ENCODE results near the gene TGIF1. TPM values are rescaled to one million over a fixed set of nuclear protein-coding genes. Genes with fewer than 3 reads are reported as not detected.
A peak's percentile ranks its signal among the peaks of the same experiment; 100 is the strongest.

The TGIF1 gene
- total RNA-seq, 1 experiment from 2014 or later: 172 TPM

DNA sequence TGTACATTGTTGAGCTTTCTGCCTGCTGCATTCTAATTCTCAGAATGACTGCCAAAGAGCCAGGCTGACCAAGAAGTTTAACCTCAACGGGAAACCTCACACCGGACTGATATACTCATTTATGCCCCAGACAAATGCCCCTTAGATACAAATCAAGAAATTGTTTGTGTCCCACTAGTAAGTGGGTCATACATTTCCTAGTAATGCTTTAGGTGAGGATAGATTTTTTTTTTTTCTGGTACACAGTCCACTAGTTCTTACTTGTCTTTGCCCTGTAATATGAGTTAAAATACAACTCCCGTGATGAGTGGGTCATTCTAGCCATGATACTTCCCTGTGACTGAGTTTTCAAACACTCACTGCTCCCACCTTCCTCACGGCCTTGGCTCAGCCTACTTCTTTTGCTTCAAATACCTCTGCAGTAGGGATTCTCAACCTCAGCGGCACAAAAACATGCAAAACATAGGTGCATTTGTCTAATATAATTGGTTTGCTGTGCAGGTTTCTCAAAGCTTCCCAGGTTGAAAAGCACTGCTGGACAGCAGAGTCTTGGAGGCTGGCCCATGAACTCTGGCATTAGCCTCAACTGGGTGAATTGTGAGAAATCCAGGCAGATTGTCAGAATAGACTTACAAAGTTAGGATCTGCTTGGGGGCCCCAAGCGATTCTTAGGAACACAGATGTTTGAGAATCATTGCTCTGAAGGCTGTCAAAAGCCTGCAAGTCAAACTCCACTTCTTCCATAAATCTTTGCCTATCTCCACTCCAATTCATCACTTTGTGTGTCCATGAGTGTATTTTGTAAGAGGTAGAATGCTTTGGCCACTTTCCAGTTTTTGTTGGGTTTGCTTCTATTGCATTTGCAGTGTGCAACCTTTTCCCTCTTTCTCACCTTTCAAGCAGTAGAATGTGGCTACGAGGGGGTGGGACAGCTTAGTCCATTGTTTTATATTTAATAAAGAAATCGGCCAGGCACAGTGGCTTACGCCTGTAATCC lies 35.5 kb downstream of the TGIF1 start:
- ChIA-PET CTCF (interaction anchor here (0.6 kb wide), 1 partner anchor 93 kb away, joined by 3 read pairs; no protein-coding TSS in a partner anchor), POLR2A (interaction anchor here (0.6 to 1.0 kb wide), 2 partner anchors 23 to 28 kb away, joined by 3 read pairs; no protein-coding TSS in a partner anchor)
- peaks cover 7% of the 10 kb centered on the region for H3K36me3 Mint-ChIP-seq (ENCODE audit: insufficient read depth, unreplicated experiment)
- no TSS peak for BruUV-seq (replicated peaks)
- H3K27ac Mint-ChIP-seq (ENCODE audit: low read depth, unreplicated experiment): no peak overlapping the region
- peaks cover 8% of the 10 kb centered on the region for H3K9me3 Mint-ChIP-seq (ENCODE audit: unreplicated experiment)
- H3K27me3 Mint-ChIP-seq (ENCODE audit: insufficient read depth, unreplicated experiment): no peaks in the 10 kb centered on the region
- intact Hi-C loops (cut with micrococcal nuclease): no loop called here
- no peak overlapping the region for H3K4me3 Mint-ChIP-seq (ENCODE audit: unreplicated experiment)
- TF ChIP-seq, protein P1, sequence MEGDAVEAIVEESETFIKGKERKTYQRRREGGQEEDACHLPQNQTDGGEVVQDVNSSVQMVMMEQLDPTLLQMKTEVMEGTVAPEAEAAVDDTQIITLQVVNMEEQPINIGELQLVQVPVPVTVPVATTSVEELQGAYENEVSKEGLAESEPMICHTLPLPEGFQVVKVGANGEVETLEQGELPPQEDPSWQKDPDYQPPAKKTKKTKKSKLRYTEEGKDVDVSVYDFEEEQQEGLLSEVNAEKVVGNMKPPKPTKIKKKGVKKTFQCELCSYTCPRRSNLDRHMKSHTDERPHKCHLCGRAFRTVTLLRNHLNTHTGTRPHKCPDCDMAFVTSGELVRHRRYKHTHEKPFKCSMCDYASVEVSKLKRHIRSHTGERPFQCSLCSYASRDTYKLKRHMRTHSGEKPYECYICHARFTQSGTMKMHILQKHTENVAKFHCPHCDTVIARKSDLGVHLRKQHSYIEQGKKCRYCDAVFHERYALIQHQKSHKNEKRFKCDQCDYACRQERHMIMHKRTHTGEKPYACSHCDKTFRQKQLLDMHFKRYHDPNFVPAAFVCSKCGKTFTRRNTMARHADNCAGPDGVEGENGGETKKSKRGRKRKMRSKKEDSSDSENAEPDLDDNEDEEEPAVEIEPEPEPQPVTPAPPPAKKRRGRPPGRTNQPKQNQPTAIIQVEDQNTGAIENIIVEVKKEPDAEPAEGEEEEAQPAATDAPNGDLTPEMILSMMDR (IDR thresholded peaks at IDR 0.05; ENCODE audit: unreplicated experiment): no peak
- DNase-seq (ENCODE audit: unreplicated experiment): peak; percentile 14
- no peaks in the 10 kb centered on the region for H3K4me1 Mint-ChIP-seq (ENCODE audit: insufficient read depth, unreplicated experiment)

- Mint-ChIP-seq H3K27ac (ENCODE audit: low read depth, unreplicated experiment) (no peak overlapping the region), H3K27me3 (ENCODE audit: insufficient read depth, unreplicated experiment) (no peaks in the 10 kb centered on the region), H3K9me3 (ENCODE audit: unreplicated experiment) (peaks cover 8% of the 10 kb centered on the region), H3K4me3 (ENCODE audit: unreplicated experiment) (no peak overlapping the region), H3K4me1 (ENCODE audit: insufficient read depth, unreplicated experiment) (no peaks in the 10 kb centered on the region), H3K36me3 (ENCODE audit: insufficient read depth, unreplicated experiment) (peaks cover 7% of the 10 kb centered on the region)
- TF ChIP-seq, protein P1 (IDR thresholded peaks at IDR 0.05; ENCODE audit: unreplicated experiment): no peak
- no TSS peak for BruUV-seq (replicated peaks)
- no peak for DNase-seq (ENCODE audit: unreplicated experiment)
- intact Hi-C loops (cut with micrococcal nuclease): no loop called here
- CTCF ChIA-PET: interaction anchor here (0.6 to 0.7 kb wide), 3 partner anchors 11 to 94 kb away, joined by 3 to 6 read pairs (median 4); no protein-coding TSS in a partner anchor
- POLR2A ChIA-PET: interaction anchor here (0.6 kb wide), 1 partner anchor 27 kb away, joined by 3 read pairs; no protein-coding TSS in a partner anchor
Measured at GRCh38 chr18:3486512-3486911, 36.5 kb downstream of the TGIF1 start.

- no TSS peak for BruUV-seq (replicated peaks)
- peaks cover 7% of the 10 kb centered on the region for H3K36me3 Mint-ChIP-seq (ENCODE audit: insufficient read depth, unreplicated experiment)
- TF ChIP-seq, protein P1 (IDR thresholded peaks at IDR 0.05; ENCODE audit: unreplicated experiment): no peak
- ChIA-PET CTCF (interaction anchor here (0.6 kb wide), 2 partner anchors 175 to 382 kb away, joined by 3 to 4 read pairs; no protein-coding TSS in a partner anchor), POLR2A (interaction anchor here (0.6 to 0.7 kb wide), 2 partner anchors 23 to 30 kb away, joined by 3 to 4 read pairs; no protein-coding TSS in a partner anchor)
- H3K4me1 Mint-ChIP-seq (ENCODE audit: insufficient read depth, unreplicated experiment): no peaks in the 10 kb centered on the region
- no peaks in the 10 kb centered on the region for H3K27me3 Mint-ChIP-seq (ENCODE audit: insufficient read depth, unreplicated experiment)
- no peak overlapping the region for H3K4me3 Mint-ChIP-seq (ENCODE audit: unreplicated experiment)
- intact Hi-C loops (cut with micrococcal nuclease): no loop called here
- no peak overlapping the region for H3K27ac Mint-ChIP-seq (ENCODE audit: low read depth, unreplicated experiment)
- H3K9me3 Mint-ChIP-seq (ENCODE audit: unreplicated experiment): peaks cover 8% of the 10 kb centered on the region
- no peak for DNase-seq (ENCODE audit: unreplicated experiment)
Measured at GRCh38 chr18:3489462-3489861, 39.5 kb downstream of the TGIF1 start.

- H3K4me3 Mint-ChIP-seq (ENCODE audit: unreplicated experiment): no peak overlapping the region
- DNase-seq (ENCODE audit: unreplicated experiment): no peak
- no TSS peak for BruUV-seq (replicated peaks)
- intact Hi-C loops (cut with micrococcal nuclease): no loop called here
- peaks cover 7% of the 10 kb centered on the region for H3K36me3 Mint-ChIP-seq (ENCODE audit: insufficient read depth, unreplicated experiment)
- peaks cover 8% of the 10 kb centered on the region for H3K9me3 Mint-ChIP-seq (ENCODE audit: unreplicated experiment)
- H3K4me1 Mint-ChIP-seq (ENCODE audit: insufficient read depth, unreplicated experiment): no peaks in the 10 kb centered on the region
- H3K27me3 Mint-ChIP-seq (ENCODE audit: insufficient read depth, unreplicated experiment): no peaks in the 10 kb centered on the region
- ChIA-PET POLR2A (interaction anchor here (0.7 kb wide), 2 partner anchors 16 to 52 kb away, joined by 3 read pairs; no protein-coding TSS in a partner anchor), CTCF (interaction anchor here (0.7 kb wide), 2 partner anchors 187 to 769 kb away, joined by 3 read pairs; no protein-coding TSS in a partner anchor)
- TF ChIP-seq, protein P1 (IDR thresholded peaks at IDR 0.05; ENCODE audit: unreplicated experiment): no peak
- no peak overlapping the region for H3K27ac Mint-ChIP-seq (ENCODE audit: low read depth, unreplicated experiment)
Measured at GRCh38 chr18:3491981-3492555, 42.1 kb downstream of the TGIF1 start.
